IMR-90 (cell line): ENCODE data around the gene COL8A1. TPM values are rescaled to one million over a fixed set of nuclear protein-coding genes. Genes with fewer than 3 reads are reported as not detected.

Experiments used
- ATAC-seq: fragments of 200-7000 bp; cut with Tn5 transposase; 2 replicates; pipeline ENCODE4 v1.9.1; 2020; ENCODE audit warnings: low read depth, mild to moderate bottlenecking, moderate library complexity
- BruUV-seq: library from RNA; stranded (reverse); fragments of 400-500 nt; replicated peaks from 2 replicates; lab custom pipeline; 2021; lab: Mats Ljungman, UMichigan
- CTCF ChIA-PET: fragments of 300-600 bp; formaldehyde crosslinking; extraction: SDS; loops from one replicate; lab custom pipeline; 2021; ENCODE audit warnings: antibody characterized with exemption; lab: Yijun Ruan, JAX
- POLR2A ChIA-PET: fragments of 300-600 bp; sonication (Branson Sonifier 250); formaldehyde crosslinking; loops from one replicate; lab custom pipeline; 2022; ENCODE audit warnings: antibody characterized with exemption; ENCODE audit not compliant: unreplicated experiment; lab: Charles Lee
- DNase-seq: peaks from one replicate; pipeline ENCODE4 v3.0.0; 2013
- H2AFZ ChIP-seq: replicated peaks from 2 replicates; pipeline ENCODE3; 2013; ENCODE audit warnings: low read length, mild to moderate bottlenecking; ENCODE audit not compliant: poor library complexity
- H2AK5ac ChIP-seq: 2 replicates; pipeline ENCODE4 v1.6.1; 2013; ENCODE audit warnings: low read depth, low read length, inconsistent platforms
- H2AK9ac ChIP-seq: replicated peaks from 2 replicates; pipeline ENCODE3; 2013; ENCODE audit warnings: mild to moderate bottlenecking, low read depth, low read length, moderate library complexity; ENCODE audit not compliant: poor library complexity
- H2BK120ac ChIP-seq: 2 replicates; pipeline ENCODE4 v1.6.1; 2013; ENCODE audit warnings: low read depth, low read length, inconsistent platforms
- H2BK15ac ChIP-seq: 3 replicates; pipeline ENCODE4 v1.6.1; 2013; ENCODE audit warnings: low read depth, low read length, inconsistent platforms
- H2BK20ac ChIP-seq: 2 replicates; pipeline ENCODE4 v1.6.1; 2013; ENCODE audit warnings: low read depth, mild to moderate bottlenecking, inconsistent platforms, low read length, moderate library complexity
- H2BK5ac ChIP-seq: 2 replicates; pipeline ENCODE4 v1.6.1; 2013; ENCODE audit warnings: mild to moderate bottlenecking, low read depth, low read length, inconsistent platforms; ENCODE audit not compliant: poor library complexity, severe bottlenecking
- H3K14ac ChIP-seq: replicated peaks from 2 replicates; pipeline ENCODE4 v1.6.1; 2013; ENCODE audit warnings: low read depth, low read length, inconsistent platforms
- H3K18ac ChIP-seq: 2 replicates; pipeline ENCODE4 v1.6.1; 2013; ENCODE audit warnings: low read depth, low read length, control low read depth
- H3K23ac ChIP-seq: 2 replicates; pipeline ENCODE4 v1.6.1; 2013; ENCODE audit warnings: low read depth, low read length, inconsistent platforms
- H3K27ac ChIP-seq: 2 replicates; pipeline ENCODE4 v1.5.1; 2013; ENCODE audit warnings: mild to moderate bottlenecking, control low read depth, low read length; ENCODE audit not compliant: insufficient read depth
- H3K27me3 ChIP-seq: 2 replicates; pipeline ENCODE4 v1.6.1; 2013; ENCODE audit warnings: low read length; ENCODE audit not compliant: control insufficient read depth, insufficient read depth
- H3K36me3 ChIP-seq: 2 replicates; pipeline ENCODE4 v1.6.1; 2013; ENCODE audit warnings: low read length, mixed read lengths; ENCODE audit not compliant: control insufficient read depth, insufficient read depth
- H3K4ac ChIP-seq: 2 replicates; pipeline ENCODE4 v1.6.1; 2013; ENCODE audit warnings: low read depth, low read length, inconsistent platforms
- H3K4me1 ChIP-seq: 2 replicates; pipeline ENCODE4 v1.6.1; 2013; ENCODE audit warnings: low read length, mixed read lengths; ENCODE audit not compliant: control insufficient read depth, insufficient read depth
- H3K4me2 ChIP-seq: 2 replicates; pipeline ENCODE4 v1.6.1; 2013; ENCODE audit warnings: low read depth, mild to moderate bottlenecking, control low read depth, low read length, moderate library complexity
- H3K4me3 ChIP-seq: 2 replicates; pipeline ENCODE4 v1.5.1; 2013; ENCODE audit warnings: low read depth, mild to moderate bottlenecking, control low read depth, low read length, moderate library complexity; ENCODE audit not compliant: insufficient read depth
- H3K56ac ChIP-seq: 2 replicates; pipeline ENCODE4 v1.6.1; 2013; ENCODE audit warnings: low read length, inconsistent platforms; ENCODE audit not compliant: insufficient read depth; ENCODE audit errors: extremely low read depth
- H3K79me1 ChIP-seq, 2 experiments: 2 replicates each; pipeline ENCODE4 v1.6.1; 2013; ENCODE audit warnings: low read length in 2 of 2, inconsistent platforms in 1 of 2, low read depth in 1 of 2
- H3K9ac ChIP-seq: 2 replicates; pipeline ENCODE4 v1.6.1; 2013; ENCODE audit warnings: low read depth, low read length, control low read depth
- H3K9me1 ChIP-seq: 2 replicates; pipeline ENCODE4 v1.6.1; 2013; ENCODE audit warnings: low read length, inconsistent platforms; ENCODE audit not compliant: insufficient read depth
- H3K9me3 ChIP-seq: 2 replicates; pipeline ENCODE4 v1.6.1; 2013; ENCODE audit warnings: low read length; ENCODE audit not compliant: control insufficient read depth, insufficient read depth
- H4K20me1 ChIP-seq: 2 replicates; pipeline ENCODE4 v1.6.1; 2013; ENCODE audit warnings: low read length, inconsistent platforms; ENCODE audit not compliant: insufficient read depth
- H4K5ac ChIP-seq: 2 replicates; pipeline ENCODE4 v1.6.1; 2013; ENCODE audit warnings: mild to moderate bottlenecking, low read depth, low read length, control low read depth
- H4K8ac ChIP-seq, 2 experiments: 2 replicates each; pipeline ENCODE4 v1.6.1; 2013; ENCODE audit warnings: low read depth in 2 of 2, low read length in 2 of 2, control low read depth in 1 of 2, inconsistent platforms in 1 of 2
- H4K91ac ChIP-seq: 2 replicates; pipeline ENCODE4 v1.6.1; 2013; ENCODE audit warnings: low read depth, low read length, inconsistent platforms; ENCODE audit not compliant: insufficient read depth
- CHD1 ChIP-seq: IDR thresholded peaks from 2 replicates; pipeline ENCODE4 v1.6.1; 2012; ENCODE audit warnings: low read depth, low read length, improper control_type of control experiment
- FOS ChIP-seq: fragments of 150-350 bp; IDR thresholded peaks from 2 replicates; pipeline ENCODE4 v1.6.1; 2016; ENCODE audit warnings: low read depth, low read length
- MAFK ChIP-seq: IDR thresholded peaks from 2 replicates; pipeline ENCODE4 v1.6.1; 2012; ENCODE audit warnings: low read depth, low read length, improper control_type of control experiment
- MAZ ChIP-seq: IDR thresholded peaks from 2 replicates; pipeline ENCODE4 v1.6.1; 2012; ENCODE audit warnings: low read depth, mild to moderate bottlenecking, low read length, improper control_type of control experiment, moderate library complexity, borderline replicate concordance
- MXI1 ChIP-seq: IDR thresholded peaks from 2 replicates; pipeline ENCODE4 v1.6.1; 2012; ENCODE audit warnings: low read depth, mild to moderate bottlenecking, low read length, moderate library complexity, borderline replicate concordance
- NFE2L2 ChIP-seq: fragments of 150-350 bp; IDR thresholded peaks from 2 replicates; pipeline ENCODE4 v1.6.1; 2016; ENCODE audit warnings: low read depth, mild to moderate bottlenecking, low read length
- POLR2A ChIP-seq: IDR thresholded peaks from 2 replicates; pipeline ENCODE4 v1.6.1; 2012; ENCODE audit warnings: mild to moderate bottlenecking, low read depth, low read length
- RAD21 ChIP-seq: IDR thresholded peaks from 2 replicates; pipeline ENCODE4 v1.6.1; 2012; ENCODE audit warnings: low read length, improper control_type of control experiment
- RFX5 ChIP-seq: IDR thresholded peaks from 2 replicates; pipeline ENCODE4 v1.8.0; 2012; ENCODE audit warnings: low read depth, mild to moderate bottlenecking, low read length, moderate library complexity
- SMC3 ChIP-seq: fragments of 150-350 bp; IDR thresholded peaks from 2 replicates; pipeline ENCODE4 v1.6.1; 2016; ENCODE audit warnings: low read depth, mild to moderate bottlenecking, antibody characterized with exemption, low read length, moderate library complexity
- whole genome bisulfite sequencing, 2 experiments: methylation state at CpG; one replicate each; pipeline versions ENCODE4 v1.1.5 to v1.1.7; 2013; ENCODE audit warnings: missing lambda C conversion rate in 2 of 2; ENCODE audit not compliant: insufficient read length in 1 of 2; ENCODE audit errors: extremely low coverage in 2 of 2; 5-methylcytosine and 5-hydroxymethylcytosine counted together
- dilution Hi-C: fragments of 300-500 bp; cut with HindIII; formaldehyde crosslinking; loops from one replicate; pipeline ENCODE4 v1.14.3; 2018; ENCODE audit warnings: low sequenced_read_pairs; ENCODE audit not compliant: unreplicated experiment
- in situ Hi-C: fragments of 300-500 bp; cut with MboI; formaldehyde crosslinking; loops from 3 replicates; pipeline ENCODE4 v1.14.3; 2019; ENCODE audit warnings: low sequenced_read_pairs, inconsistent platforms, mixed read lengths
- intact Hi-C: fragments of 100-400 bp; cut with micrococcal nuclease; formaldehyde crosslinking; loops from 2 replicates; pipeline ENCODE4 v1.10.0; 2022
- polyA plus RNA-seq, 3 experiments: library from polyadenylated mRNA; depleted of rRNA; stranded (reverse); fragments of >200 nt; gene quantifications; 2 replicates each; pipeline ENCODE4 v1.2.3, GENCODE V29; 2012; ENCODE audit warnings: low replicate concordance in 1 of 3
- total RNA-seq: library from RNA; depleted of rRNA; stranded (reverse); fragments of >200 nt; gene quantifications from 2 replicates; pipeline ENCODE4 v1.2.3, GENCODE V29; 2012
- TF ChIP-seq, protein P1 (sequence below): fragments of 150-350 bp; IDR thresholded peaks from 2 replicates; pipeline ENCODE4 v1.6.1; 2016; ENCODE audit warnings: low read depth, mild to moderate bottlenecking, low read length, moderate library complexity, borderline replicate concordance
- TF ChIP-seq, protein P2 (sequence below): fragments of 150-350 bp; IDR thresholded peaks from 2 replicates; pipeline ENCODE4 v1.6.1; 2017; ENCODE audit warnings: mild to moderate bottlenecking, antibody characterized with exemption, low read length, low read depth

Gene COL8A1
- total and polyA plus RNA-seq, 2 of the 4 experiments (the other 2 are of a cell fraction) = 119 to 151 TPM

DNA sequence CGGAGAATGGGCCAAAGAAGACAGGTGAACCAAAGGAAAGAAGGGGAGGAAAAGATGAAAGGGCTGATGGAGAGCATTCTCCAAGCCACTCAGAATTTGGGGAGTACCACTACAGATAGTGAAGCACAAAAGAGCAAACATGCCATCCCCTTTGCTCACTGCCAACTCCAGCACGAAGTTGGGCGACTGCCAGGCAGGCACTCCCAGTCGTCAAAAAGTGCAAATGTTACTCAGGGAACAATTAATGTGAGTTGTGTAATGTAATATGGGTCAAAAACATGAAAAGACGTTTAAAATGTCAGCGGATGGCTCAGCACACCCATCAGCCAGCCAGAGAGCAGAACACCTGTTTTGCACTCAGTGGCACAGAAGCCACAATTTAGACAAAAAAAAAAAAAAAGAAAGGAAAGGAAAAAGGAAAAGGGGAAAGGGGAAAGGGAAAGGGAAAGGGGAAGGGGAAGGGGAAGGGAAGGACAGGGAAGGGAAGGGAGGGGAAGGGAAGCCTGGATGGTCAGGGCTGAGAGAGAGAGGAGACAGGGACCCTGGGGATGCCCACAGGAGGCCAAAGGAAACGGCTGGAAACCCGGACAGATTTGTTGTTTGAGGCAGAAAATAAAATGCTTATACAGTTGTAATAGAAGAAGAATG lies 82.7 kb downstream of the COL8A1 start (continued):
- TF ChIP-seq, protein P1, sequence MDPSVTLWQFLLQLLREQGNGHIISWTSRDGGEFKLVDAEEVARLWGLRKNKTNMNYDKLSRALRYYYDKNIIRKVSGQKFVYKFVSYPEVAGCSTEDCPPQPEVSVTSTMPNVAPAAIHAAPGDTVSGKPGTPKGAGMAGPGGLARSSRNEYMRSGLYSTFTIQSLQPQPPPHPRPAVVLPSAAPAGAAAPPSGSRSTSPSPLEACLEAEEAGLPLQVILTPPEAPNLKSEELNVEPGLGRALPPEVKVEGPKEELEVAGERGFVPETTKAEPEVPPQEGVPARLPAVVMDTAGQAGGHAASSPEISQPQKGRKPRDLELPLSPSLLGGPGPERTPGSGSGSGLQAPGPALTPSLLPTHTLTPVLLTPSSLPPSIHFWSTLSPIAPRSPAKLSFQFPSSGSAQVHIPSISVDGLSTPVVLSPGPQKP = no peak

DNA sequence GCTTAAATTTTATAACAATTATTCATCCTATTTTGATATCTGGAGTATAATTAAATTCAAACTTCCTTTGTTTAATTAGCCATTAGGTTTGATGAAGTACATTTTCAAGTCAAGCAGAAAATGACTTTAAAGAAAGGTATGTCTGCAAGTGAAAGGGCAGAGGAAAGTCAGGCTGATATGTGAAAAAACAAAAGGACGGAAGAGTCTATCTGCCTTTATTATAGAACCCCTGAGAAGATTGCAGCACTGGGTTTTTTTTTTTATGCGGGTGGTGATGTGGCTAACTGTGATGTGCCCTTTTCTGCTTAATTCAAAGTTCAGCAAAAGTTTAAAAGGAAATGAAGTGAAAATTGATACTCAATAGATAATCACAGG lies 83.2 kb downstream of the COL8A1 start:
- dilution Hi-C loops (no loop called here), intact Hi-C loops (no loop called here), in situ Hi-C loops (no loop called here)
- Histone ChIP-seq H3K27me3 (no peaks in the 10 kb centered on the region), H3K4me3 (no peak overlapping the region), H3K4me1 (peaks cover 11% of the 10 kb centered on the region), H2BK15ac (no peak overlapping the region), H3K9ac (no peak overlapping the region), H2AFZ (no peak overlapping the region), H3K14ac (no peak overlapping the region), H2BK20ac (no peak overlapping the region), H3K23ac (no peak overlapping the region), H4K5ac (no peak overlapping the region), H2BK120ac (no peak overlapping the region), H4K20me1 (no peaks in the 10 kb centered on the region), H2AK9ac (no peak overlapping the region), H4K91ac (no peak overlapping the region), H3K36me3 (no peaks in the 10 kb centered on the region), H3K4me2 (peak overlapping the region; percentile 53; the same call in 1 of the 2 replicates), H3K9me3 (no peaks in the 10 kb centered on the region), H2BK5ac (no peak overlapping the region), H3K9me1 (peaks cover 5% of the 10 kb centered on the region; the same call in 1 of the 2 replicates), H3K79me1 (no peaks in the 10 kb centered on the region; a peak in 2 of 4 replicates), H3K18ac (no peak overlapping the region), H3K4ac (no peak overlapping the region), H3K27ac (no peak overlapping the region), H4K8ac (no peak overlapping the region), H3K56ac (no peak overlapping the region), H2AK5ac (no peak overlapping the region)
- ChIA-PET CTCF (no interaction called here), POLR2A (no interaction called here)
- WGBS, 2 experiments = no CpG with 5 or more reads among the region's 2 CpGs
- BruUV-seq = no TSS peak
- peak; percentile 41 for DNase-seq
- no peak for ATAC-seq
- TF ChIP-seq SMC3 = no peak
- no peak for TF ChIP-seq CHD1
- TF ChIP-seq, protein P2, sequence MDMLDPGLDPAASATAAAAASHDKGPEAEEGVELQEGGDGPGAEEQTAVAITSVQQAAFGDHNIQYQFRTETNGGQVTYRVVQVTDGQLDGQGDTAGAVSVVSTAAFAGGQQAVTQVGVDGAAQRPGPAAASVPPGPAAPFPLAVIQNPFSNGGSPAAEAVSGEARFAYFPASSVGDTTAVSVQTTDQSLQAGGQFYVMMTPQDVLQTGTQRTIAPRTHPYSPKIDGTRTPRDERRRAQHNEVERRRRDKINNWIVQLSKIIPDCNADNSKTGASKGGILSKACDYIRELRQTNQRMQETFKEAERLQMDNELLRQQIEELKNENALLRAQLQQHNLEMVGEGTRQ = no peak
- no peak for TF ChIP-seq FOS
- no peak for TF ChIP-seq MAZ
- no peak for TF ChIP-seq RAD21
- no peak for TF ChIP-seq NFE2L2
- no peak for TF ChIP-seq MXI1
- no peak for TF ChIP-seq MAFK
- no peak for TF ChIP-seq RFX5
- TF ChIP-seq POLR2A = no peak
- TF ChIP-seq, protein P1 = no peak
